Colonic mucosa (tissue), 4 donors: ENCODE data around the gene DNASE1L3. TPM values are rescaled to one million over a fixed set of nuclear protein-coding genes. Genes with fewer than 3 reads are reported as not detected.

ENCODE experiments used
- DNase-seq: peaks from one replicate; pipeline ENCODE4 v3.0.0-alpha.2; 2020
- H3K27ac ChIP-seq: fragments of 200-600 bp; one replicate; pipeline ENCODE4 v1.8.0; 2021
- H3K27me3 ChIP-seq: fragments of 200-600 bp; one replicate; pipeline ENCODE4 v1.8.0; 2021
- H3K36me3 ChIP-seq: fragments of 200-600 bp; one replicate; pipeline ENCODE4 v1.8.0; 2021
- H3K4me1 ChIP-seq: fragments of 200-600 bp; one replicate; pipeline ENCODE4 v1.8.0; 2021; ENCODE audit warnings: mild to moderate bottlenecking
- H3K4me3 ChIP-seq: fragments of 200-600 bp; one replicate; pipeline ENCODE4 v1.8.0; 2021
- H3K9ac ChIP-seq, 2 donors: one replicate each; pipeline ENCODE4 v1.7.0; 2013; ENCODE audit warnings: control low read depth in 2 of 2, low read depth in 2 of 2, low read length in 2 of 2
- H3K9me3 ChIP-seq: fragments of 200-600 bp; one replicate; pipeline ENCODE4 v1.8.0; 2021
- CTCF ChIP-seq: fragments of 200-600 bp; IDR thresholded peaks from one replicate; pipeline ENCODE4 v1.8.0; 2022; ENCODE audit warnings: antibody characterized with exemption, mild to moderate bottlenecking
- intact Hi-C: fragments of 100-400 bp; cut with DNase I; formaldehyde crosslinking; loops from one replicate; pipeline ENCODE4 v1.14.1; 2022
- total RNA-seq, 2 donors: library from RNA; stranded (reverse); fragmentation: NEBNext Ultra II Directional in 1 of 2; extraction: Animal tissue kit (Norgen Biotek cat#: 25700) in 1 of 2; gene quantifications; one replicate each; pipeline ENCODE4 v1.2.1, GENCODE V29; 2021
- donor health status: healthy.
- donor health status: DM: no; HTN: no; CAD: no.
- donor health status: DM: no; HTN: no; CAD: no.

Gene DNASE1L3
- total RNA-seq, 2 donors from 2014 or later, result 2.2 to 6.2 TPM

- peaks cover 22% of the 10 kb centered on the region for H3K36me3 ChIP-seq
- H3K4me3 ChIP-seq, result no peak overlapping the region
- no peaks in the 10 kb centered on the region for H3K27me3 ChIP-seq
- intact Hi-C loops, result no loop called here
- peaks cover 3% of the 10 kb centered on the region for H3K4me1 ChIP-seq
- H3K27ac ChIP-seq, result no peak overlapping the region
- H3K9me3 ChIP-seq, result no peaks in the 10 kb centered on the region
- H3K9ac ChIP-seq, result no peak overlapping the region
- DNase-seq, result no peak
- no peak for TF ChIP-seq CTCF
These were observed 45.6 kb downstream of the DNASE1L3 start for GRCh38 chr3:58164906-58165821.

DNA sequence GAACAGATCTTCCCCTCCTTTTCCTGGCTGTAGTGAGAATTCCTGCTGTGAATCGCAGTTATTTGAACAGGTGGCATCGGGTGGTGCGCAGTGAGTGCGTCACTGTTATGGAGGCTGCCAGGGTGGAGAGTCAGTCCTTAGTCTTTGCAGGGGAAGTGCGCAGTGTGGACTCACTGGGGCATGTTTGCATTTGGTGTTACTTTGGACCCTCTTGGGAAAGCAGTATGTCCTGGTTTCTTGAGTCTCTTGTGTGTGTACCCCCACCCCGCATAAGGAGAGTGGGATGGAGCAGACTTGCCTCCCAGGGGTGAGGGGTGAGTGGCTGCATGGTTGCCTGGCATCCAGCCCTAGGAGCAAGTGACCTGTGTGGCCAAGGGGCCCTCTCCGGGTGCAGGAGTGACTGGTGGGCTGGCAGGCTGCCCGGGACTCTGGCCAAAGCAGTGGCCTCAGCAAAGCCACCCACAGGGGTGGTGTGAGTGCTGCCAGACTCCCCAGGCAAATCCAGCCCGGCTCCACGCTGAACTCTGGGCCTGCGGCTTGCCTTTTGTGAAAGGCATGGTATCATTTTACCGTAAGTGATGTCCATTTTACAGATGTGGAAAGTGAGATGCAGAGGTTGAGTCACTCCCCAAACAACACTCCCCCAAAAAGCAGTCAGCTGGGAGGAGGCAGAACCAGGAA is 46.4 kb downstream of the DNASE1L3 start:
- H3K4me3 ChIP-seq, result no peak overlapping the region
- H3K27ac ChIP-seq, result peak overlapping the region; percentile 25
- H3K36me3 ChIP-seq, result peaks cover 14% of the 10 kb centered on the region
- TF ChIP-seq CTCF, result no peak
- H3K4me1 ChIP-seq, result peaks cover 3% of the 10 kb centered on the region
- H3K9ac ChIP-seq, result no peak overlapping the region
- DNase-seq, result peak; percentile 63
- no peaks in the 10 kb centered on the region for H3K27me3 ChIP-seq
- intact Hi-C loops, result no loop called here
- H3K9me3 ChIP-seq, result no peaks in the 10 kb centered on the region

GRCh38 chr3:58163234-58163633 is 47.5 kb downstream of the DNASE1L3 start:
- Histone ChIP-seq H3K9ac (no peak overlapping the region), H3K27me3 (no peaks in the 10 kb centered on the region), H3K4me1 (peaks cover 3% of the 10 kb centered on the region), H3K4me3 (no peak overlapping the region), H3K9me3 (no peaks in the 10 kb centered on the region), H3K36me3 (peaks cover 11% of the 10 kb centered on the region), H3K27ac (no peak overlapping the region)
- no peak for DNase-seq
- intact Hi-C loops, result no loop called here
- no peak for TF ChIP-seq CTCF

- H3K27ac ChIP-seq, result peak overlapping the region; percentile 22
- DNase-seq, result peak; percentile 69
- peaks cover 5% of the 10 kb centered on the region for H3K36me3 ChIP-seq
- H3K4me3 ChIP-seq, result no peak overlapping the region
- no peaks in the 10 kb centered on the region for H3K9me3 ChIP-seq
- intact Hi-C loops, result no loop called here
- no peak overlapping the region for H3K9ac ChIP-seq
- H3K4me1 ChIP-seq, result peaks cover 3% of the 10 kb centered on the region
- no peak for TF ChIP-seq CTCF
- H3K27me3 ChIP-seq, result no peaks in the 10 kb centered on the region
These were observed 49.1 kb downstream of the DNASE1L3 start for GRCh38 chr3:58161435-58162398.

DNA sequence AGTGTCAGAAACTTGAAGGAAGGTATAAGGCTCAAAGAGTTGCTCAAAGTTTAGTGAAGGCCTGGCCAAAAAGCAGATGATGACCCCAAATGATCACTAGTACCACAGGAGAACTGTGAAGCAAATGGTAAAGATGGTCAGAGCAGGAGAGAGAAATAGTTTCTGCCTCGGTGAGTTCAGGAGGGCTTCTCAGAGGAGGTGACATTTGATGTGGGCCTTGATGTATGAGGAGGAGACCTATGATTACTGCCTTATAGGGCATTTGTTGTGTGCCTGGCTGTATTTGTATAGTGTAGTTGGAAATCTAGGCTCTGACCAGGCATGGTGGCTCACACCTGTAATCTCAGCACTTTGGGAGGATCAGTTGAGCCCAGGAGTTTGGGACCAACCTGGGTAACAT is 50.4 kb downstream of the DNASE1L3 start:
- Histone ChIP-seq H3K27me3 (no peaks in the 10 kb centered on the region), H3K4me3 (no peak overlapping the region), H3K27ac (no peak overlapping the region), H3K36me3 (peaks cover 9% of the 10 kb centered on the region), H3K9me3 (no peaks in the 10 kb centered on the region), H3K9ac (no peak overlapping the region), H3K4me1 (peaks cover 3% of the 10 kb centered on the region)
- no peak for TF ChIP-seq CTCF
- intact Hi-C loops, result no loop called here
- DNase-seq, result no peak
